Neural cell (in vitro differentiated cells): ENCODE measurements around the gene ERBB2. TPM values are rescaled to one million over a fixed set of nuclear protein-coding genes. Genes with fewer than 3 reads are reported as not detected.

Experiments used
- H2AFZ ChIP-seq: fragments of 200-600, 300-800 bp; sonication (generic), shearing (Covaris generic); 2 replicates; pipeline ENCODE4 v1.6.0; 2014; ENCODE audit warnings: low read depth, mild to moderate bottlenecking, antibody characterized with exemption, low read length, moderate library complexity
- H3F3A ChIP-seq: fragments of 200-600 bp; shearing (Covaris generic); 2 replicates; pipeline ENCODE4 v1.6.1; 2016; ENCODE audit warnings: mild to moderate bottlenecking, moderate library complexity, mixed read lengths, antibody characterized with exemption, low read length; ENCODE audit not compliant: insufficient read depth, poor library complexity, severe bottlenecking
- H3K27ac ChIP-seq: fragments of 200-600, 300-800 bp; sonication (generic), shearing (Covaris generic); 2 replicates; pipeline ENCODE4 v1.5.1; 2014; ENCODE audit warnings: mild to moderate bottlenecking, low read length, moderate library complexity
- H3K27me3 ChIP-seq: fragments of 300-800, 200-600 bp; sonication (generic), shearing (Covaris generic); 2 replicates; pipeline ENCODE4 v1.6.0; 2014; ENCODE audit warnings: mild to moderate bottlenecking, low read depth, low read length, moderate library complexity; ENCODE audit not compliant: insufficient read depth
- H3K36me3 ChIP-seq: fragments of 300-800, 200-600 bp; sonication (generic), shearing (Covaris generic); 2 replicates; pipeline ENCODE4 v1.5.1; 2014; ENCODE audit warnings: mild to moderate bottlenecking, antibody characterized with exemption, low read length, moderate library complexity; ENCODE audit not compliant: insufficient read depth
- H3K4me2 ChIP-seq: fragments of 300-800, 200-600 bp; sonication (generic), shearing (Covaris generic); 2 replicates; pipeline ENCODE4 v1.6.0; 2014; ENCODE audit warnings: mild to moderate bottlenecking, low read length
- H3K4me3 ChIP-seq: fragments of 300-800, 200-600 bp; sonication (generic), shearing (Covaris generic); 2 replicates; pipeline ENCODE4 v1.5.1; 2014; ENCODE audit warnings: mild to moderate bottlenecking, low read length, moderate library complexity
- H3K79me2 ChIP-seq: fragments of 200-600 bp; shearing (Covaris generic); replicated peaks from 2 replicates; pipeline ENCODE4 v1.6.0; 2014; ENCODE audit warnings: mild to moderate bottlenecking, low read length, moderate library complexity; ENCODE audit not compliant: insufficient read depth
- H3K9ac ChIP-seq: fragments of 300-800, 200-600 bp; sonication (generic), shearing (Covaris generic); 2 replicates; pipeline ENCODE4 v1.6.1; 2016; ENCODE audit warnings: mild to moderate bottlenecking, low read length, mixed read lengths
- H3K9me2 ChIP-seq: fragments of 200-600 bp; shearing (Covaris generic); 2 replicates; pipeline ENCODE4 v1.6.1; 2016; ENCODE audit warnings: mild to moderate bottlenecking, low read length, mixed read lengths; ENCODE audit not compliant: insufficient read depth
- H3K9me3 ChIP-seq: fragments of 200-600, 300-800 bp; sonication (generic), shearing (Covaris generic); 2 replicates; pipeline ENCODE4 v1.6.1; 2016; ENCODE audit warnings: mild to moderate bottlenecking, mixed run types, low read length, moderate library complexity, mixed read lengths
- H4K20me1 ChIP-seq: fragments of 200-600 bp; shearing (Covaris generic); 2 replicates; pipeline ENCODE4 v1.6.1; 2016; ENCODE audit warnings: mild to moderate bottlenecking, mixed run types; ENCODE audit not compliant: insufficient read depth
- CTCF ChIP-seq: fragments of 450-650 bp; IDR thresholded peaks from 2 replicates; pipeline ENCODE4 v1.5.1; 2014; ENCODE audit warnings: antibody characterized with exemption, mild to moderate bottlenecking, moderate library complexity; ENCODE audit not compliant: poor library complexity, severe bottlenecking
- EP300 ChIP-seq: fragments of 450-650 bp; conservative IDR thresholded peaks from 2 replicates; pipeline ENCODE4 v1.6.1; 2014; ENCODE audit warnings: antibody characterized with exemption, mild to moderate bottlenecking, moderate library complexity; ENCODE audit not compliant: poor library complexity, severe bottlenecking
- EZH2 ChIP-seq: fragments of 200-600, 300-800 bp; shearing (Covaris generic), sonication (generic); IDR thresholded peaks from 2 replicates; pipeline ENCODE4 v1.6.1; 2014; ENCODE audit warnings: antibody characterized with exemption, low read length, borderline replicate concordance, mild to moderate bottlenecking; ENCODE audit not compliant: insufficient read depth, poor library complexity, severe bottlenecking
- MXI1 ChIP-seq: fragments of 450-650 bp; conservative IDR thresholded peaks from 2 replicates; pipeline ENCODE4 v1.6.1; 2014; ENCODE audit warnings: antibody characterized with exemption, mild to moderate bottlenecking; ENCODE audit not compliant: poor library complexity, severe bottlenecking
- POLR2AphosphoS5 ChIP-seq: IDR thresholded peaks from 2 replicates; pipeline ENCODE4 v1.6.1; 2012
- RAD21 ChIP-seq: fragments of 450-650 bp; conservative IDR thresholded peaks from 2 replicates; pipeline ENCODE4 v1.6.1; 2014; ENCODE audit warnings: antibody characterized with exemption, mild to moderate bottlenecking, moderate library complexity
- REST ChIP-seq: IDR thresholded peaks from 2 replicates; pipeline ENCODE4 v1.6.1; 2012; ENCODE audit warnings: borderline replicate concordance
- SMC3 ChIP-seq: fragments of 450-650 bp; conservative IDR thresholded peaks from 2 replicates; pipeline ENCODE4 v1.6.1; 2014; ENCODE audit warnings: antibody characterized with exemption, mild to moderate bottlenecking, moderate library complexity; ENCODE audit not compliant: poor library complexity
- TAF1 ChIP-seq: IDR thresholded peaks from 2 replicates; pipeline ENCODE4 v1.6.1; 2012; ENCODE audit warnings: low read depth
- polyA plus RNA-seq: library from polyadenylated mRNA; depleted of rRNA; stranded (reverse); fragments of >200 nt; gene quantifications from 2 replicates; pipeline ENCODE4 v1.2.3, GENCODE V29; 2014

The ERBB2 gene
- polyA plus RNA-seq, 1 donor from 2014 or later, result 16.0 TPM

- Histone ChIP-seq H3K4me2 (no peak overlapping the region), H3K9me3 (no peaks in the 10 kb centered on the region), H3K27ac (no peak overlapping the region), H3K27me3 (no peaks in the 10 kb centered on the region), H3K4me3 (no peak overlapping the region), H2AFZ (no peak overlapping the region), H3F3A (no peaks in the 10 kb centered on the region), H3K9ac (no peak overlapping the region), H4K20me1 (no peaks in the 10 kb centered on the region), H3K79me2 (no peaks in the 10 kb centered on the region), H3K9me2 (no peaks in the 10 kb centered on the region), H3K36me3 (no peaks in the 10 kb centered on the region)
- TF ChIP-seq CTCF, result no peak
- TF ChIP-seq REST, result no peak
- TF ChIP-seq EP300, result no peak
- TF ChIP-seq TAF1, result no peak
- TF ChIP-seq EZH2, result no peak
- no peak for TF ChIP-seq RAD21
- no peak for TF ChIP-seq SMC3
- no peak for TF ChIP-seq MXI1
- no peak for TF ChIP-seq POLR2AphosphoS5
Observed at GRCh38 chr17:39727556-39727955, 27.7 kb downstream of the ERBB2 start.

- Histone ChIP-seq H3F3A (no peaks in the 10 kb centered on the region), H2AFZ (no peak overlapping the region), H3K9ac (peak overlapping the region; percentile 87), H3K9me2 (no peaks in the 10 kb centered on the region), H3K36me3 (no peaks in the 10 kb centered on the region), H3K79me2 (no peaks in the 10 kb centered on the region), H3K9me3 (no peaks in the 10 kb centered on the region), H4K20me1 (no peaks in the 10 kb centered on the region), H3K4me3 (peak overlapping the region; percentile 96), H3K27me3 (no peaks in the 10 kb centered on the region), H3K27ac (no peak overlapping the region), H3K4me2 (peak overlapping the region; percentile 94)
- TF ChIP-seq CTCF, result no peak
- no peak for TF ChIP-seq EZH2
- TF ChIP-seq SMC3, result no peak
- no peak for TF ChIP-seq TAF1
- no peak for TF ChIP-seq EP300
- TF ChIP-seq RAD21, result no peak
- no peak for TF ChIP-seq MXI1
- TF ChIP-seq REST, result no peak
- TF ChIP-seq POLR2AphosphoS5, result no peak
Observed at GRCh38 chr17:39729280-39729851, 29.5 kb downstream of the ERBB2 start.
